Measurements from ENCODE around the gene FRMD8. TPM values are rescaled to one million over a fixed set of nuclear protein-coding genes. Genes with fewer than 3 reads are reported as not detected.

Gene FRMD8
- total and polyA plus RNA-seq, 8 donors, result 15.0 to 28.9 (median 17.3) TPM

DNA sequence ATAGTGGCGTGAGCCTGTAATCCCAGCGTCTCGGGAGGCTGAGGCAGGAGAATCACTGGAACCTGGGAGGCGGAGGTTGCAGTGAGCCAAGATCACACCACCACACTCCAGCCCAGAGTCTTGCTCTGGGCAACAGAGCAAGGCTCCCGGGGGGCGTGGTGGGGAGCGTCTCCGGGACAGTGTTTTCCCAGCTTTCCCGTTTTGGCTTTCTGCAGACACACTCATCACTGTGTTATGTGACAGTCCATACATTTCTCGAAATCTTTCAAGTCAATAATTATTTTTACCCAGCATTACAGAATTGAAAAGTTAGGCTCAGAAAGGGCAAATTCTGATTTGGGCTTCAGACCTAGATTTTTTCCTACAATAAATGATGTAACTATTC, 67.9 kb downstream of the FRMD8 start:
- intact Hi-C loops (cut with DNase I), result no loop called here
- Histone ChIP-seq H3K9me3 (no peaks in the 10 kb centered on the region), H3K4me1 (peaks cover 0 to 3% (median 0%) of the 10 kb centered on the region in 3 donors), H3K36me3 (no peaks in the 10 kb centered on the region), H3K27ac (peak overlapping the region in 3 of 4 donors; percentile 10 to 45 (median 39)), H3K27me3 (no peaks in the 10 kb centered on the region), H3K4me3 (peak overlapping the region in 3 of 4 donors; percentile 8 to 43 (median 38))
- peak in 1 of 4 donors; percentile 4 for ATAC-seq
- FAIRE-seq, result no peak
- TF ChIP-seq, protein P1, sequence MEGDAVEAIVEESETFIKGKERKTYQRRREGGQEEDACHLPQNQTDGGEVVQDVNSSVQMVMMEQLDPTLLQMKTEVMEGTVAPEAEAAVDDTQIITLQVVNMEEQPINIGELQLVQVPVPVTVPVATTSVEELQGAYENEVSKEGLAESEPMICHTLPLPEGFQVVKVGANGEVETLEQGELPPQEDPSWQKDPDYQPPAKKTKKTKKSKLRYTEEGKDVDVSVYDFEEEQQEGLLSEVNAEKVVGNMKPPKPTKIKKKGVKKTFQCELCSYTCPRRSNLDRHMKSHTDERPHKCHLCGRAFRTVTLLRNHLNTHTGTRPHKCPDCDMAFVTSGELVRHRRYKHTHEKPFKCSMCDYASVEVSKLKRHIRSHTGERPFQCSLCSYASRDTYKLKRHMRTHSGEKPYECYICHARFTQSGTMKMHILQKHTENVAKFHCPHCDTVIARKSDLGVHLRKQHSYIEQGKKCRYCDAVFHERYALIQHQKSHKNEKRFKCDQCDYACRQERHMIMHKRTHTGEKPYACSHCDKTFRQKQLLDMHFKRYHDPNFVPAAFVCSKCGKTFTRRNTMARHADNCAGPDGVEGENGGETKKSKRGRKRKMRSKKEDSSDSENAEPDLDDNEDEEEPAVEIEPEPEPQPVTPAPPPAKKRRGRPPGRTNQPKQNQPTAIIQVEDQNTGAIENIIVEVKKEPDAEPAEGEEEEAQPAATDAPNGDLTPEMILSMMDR (IDR thresholded peaks at IDR 0.05), result no peak
- DNase-seq, result peak in 2 of 6 donors; percentile 17 to 42
- WGBS, 2 donors, result 73 to 75% methylated on average over 8 to 10 of the region's 10 CpGs

DNA sequence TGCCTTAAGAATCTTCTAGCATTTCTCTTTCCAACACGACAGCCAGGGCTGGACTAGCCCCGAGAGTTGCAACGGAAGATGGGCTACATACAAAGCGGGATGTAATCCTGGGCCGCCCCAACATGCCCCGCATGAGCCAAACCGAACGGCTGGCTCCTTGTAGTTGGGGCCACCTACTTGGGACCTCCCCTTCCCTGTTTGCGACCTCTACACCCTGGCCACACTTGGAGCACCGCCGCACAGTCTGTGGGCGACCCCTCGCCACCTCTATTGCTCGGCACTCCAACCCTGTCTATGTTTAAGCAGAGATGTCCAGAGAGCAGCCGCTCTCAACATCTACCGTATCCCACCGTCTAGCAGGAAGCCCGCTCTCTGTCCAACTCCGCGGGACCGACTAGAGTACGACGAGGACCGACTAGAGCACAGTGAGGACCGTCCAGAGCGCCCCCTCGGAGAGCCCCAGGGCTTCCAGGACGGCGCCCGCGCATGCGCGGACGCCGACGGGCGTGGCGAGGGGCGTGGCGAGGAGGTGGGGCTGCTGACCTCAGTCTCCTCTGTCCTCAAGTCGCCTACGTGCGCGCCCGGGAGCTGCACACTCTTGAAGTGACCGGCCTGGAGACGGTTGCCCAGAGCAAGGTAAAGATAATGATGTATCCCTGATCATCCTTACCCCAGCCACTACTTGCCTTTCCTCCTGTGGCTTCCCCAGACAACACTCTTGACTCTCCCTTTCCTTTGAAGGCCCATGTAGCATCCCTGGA, 68.4 kb downstream of the FRMD8 start:
- peak; percentile 91 to 98 (median 98) for ATAC-seq
- no peak for FAIRE-seq
- no peaks in the 10 kb centered on the region for H3K27me3 ChIP-seq
- intact Hi-C loops (cut with DNase I), result no loop called here
- H3K27ac ChIP-seq, result peak overlapping the region; percentile 6 to 45 (median 24)
- H3K4me1 ChIP-seq, result peaks cover 0 to 3% (median 0%) of the 10 kb centered on the region in 3 donors
- 4 to 7% methylated on average over 47 of the region's 47 CpGs for WGBS, 2 donors
- peak; percentile 84 to 95 (median 88) for DNase-seq
- peak overlapping the region in 3 of 4 donors; percentile 8 to 43 (median 38) for H3K4me3 ChIP-seq
- no peaks in the 10 kb centered on the region for H3K36me3 ChIP-seq
- TF ChIP-seq, protein P1 (IDR thresholded peaks at IDR 0.05), result no peak
- no peaks in the 10 kb centered on the region for H3K9me3 ChIP-seq

DNA sequence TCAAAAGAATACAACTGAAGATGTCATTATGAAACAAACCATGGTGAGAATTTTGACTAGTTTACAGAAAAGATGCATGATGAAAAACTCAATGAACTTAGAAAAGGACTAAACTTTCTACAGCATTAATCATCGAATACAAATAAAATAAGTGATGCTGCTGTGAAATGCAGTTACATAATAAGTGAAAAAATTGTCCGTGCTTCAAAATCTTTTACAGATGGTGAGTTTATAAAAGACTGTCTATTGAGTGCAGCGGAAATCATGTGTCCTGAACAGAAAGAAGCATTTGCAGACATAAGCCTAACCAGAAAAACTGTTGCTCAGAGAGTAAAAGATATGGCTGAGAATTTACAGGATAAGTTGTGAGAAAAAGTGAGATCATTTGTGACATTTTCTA, 70.0 kb downstream of the FRMD8 start:
- no peak for FAIRE-seq
- intact Hi-C loops (cut with DNase I), result no loop called here
- 91 to 97% methylated on average over 3 of the region's 3 CpGs for WGBS, 2 donors
- ATAC-seq, result no peak
- DNase-seq, result no peak
- TF ChIP-seq, protein P1 (IDR thresholded peaks at IDR 0.05), result no peak
- Histone ChIP-seq H3K27ac (no peak overlapping the region), H3K4me3 (no peak overlapping the region), H3K4me1 (peaks cover 0 to 3% (median 0%) of the 10 kb centered on the region in 3 donors), H3K9me3 (no peaks in the 10 kb centered on the region), H3K27me3 (no peaks in the 10 kb centered on the region), H3K36me3 (no peaks in the 10 kb centered on the region)

- WGBS, 2 donors, result 91 to 97% methylated on average over 7 of the region's 7 CpGs
- no peak overlapping the region for H3K4me3 ChIP-seq
- H3K4me1 ChIP-seq, result peaks cover 0 to under 1% (median 0%) of the 10 kb centered on the region in 3 donors
- no peaks in the 10 kb centered on the region for H3K36me3 ChIP-seq
- TF ChIP-seq, protein P1 (IDR thresholded peaks at IDR 0.05), result no peak
- intact Hi-C loops (cut with DNase I), result no loop called here
- no peak overlapping the region for H3K27ac ChIP-seq
- FAIRE-seq, result no peak
- no peaks in the 10 kb centered on the region for H3K27me3 ChIP-seq
- ATAC-seq, result no peak
- H3K9me3 ChIP-seq, result no peaks in the 10 kb centered on the region
- no peak for DNase-seq
Observed at GRCh38 chr11:65459552-65459951, 73.1 kb downstream of the FRMD8 start.

Other genes starting within 250 kb of the FRMD8 start
- gene SPDYC, start 216.4 kb upstream of the FRMD8 start, total RNA-seq, result not detected
- under 1 TPM in 1 of 2 donors, not detected in 1; 0.14 TPM for gene SPDYC, start 216.4 kb upstream of the FRMD8 start, polyA plus RNA-seq
- 100 to 1,000 TPM; 103 to 139 (median 107) TPM for gene CAPN1, start 204.7 kb upstream of the FRMD8 start, total RNA-seq
- gene CAPN1, start 204.7 kb upstream of the FRMD8 start, polyA plus RNA-seq, result 100 to 1,000 TPM; 111 to 144 TPM
- 1 to 10 TPM; 3.1 to 6.4 (median 4.6) TPM for gene POLA2, start 124.7 kb upstream of the FRMD8 start, total RNA-seq
- gene POLA2, start 124.7 kb upstream of the FRMD8 start, polyA plus RNA-seq, result 1 to 10 TPM; 6.8 to 7.5 TPM
- gene CDC42EP2, start 71.8 kb upstream of the FRMD8 start, total RNA-seq, result 1 to 10 TPM; 2.4 to 7.9 (median 2.7) TPM
- gene CDC42EP2, start 71.8 kb upstream of the FRMD8 start, polyA plus RNA-seq, result 1 to 10 TPM; 4.8 to 6.8 TPM
- 10 to 100 TPM; 16.6 to 28.0 (median 21.5) TPM for gene DPF2, start 52.8 kb upstream of the FRMD8 start, total RNA-seq
- 10 to 100 TPM; 11.7 to 19.6 TPM for gene DPF2, start 52.8 kb upstream of the FRMD8 start, polyA plus RNA-seq
- gene TIGD3, start 31.9 kb upstream of the FRMD8 start, total RNA-seq, result under 1 TPM in 4 of 6 donors, not detected in 2; 0.06 to 0.16 (median 0.13) TPM
- under 1 TPM; 0.15 to 0.68 TPM for gene TIGD3, start 31.9 kb upstream of the FRMD8 start, polyA plus RNA-seq
- 10 to 100 TPM; 16.2 to 53.4 (median 26.3) TPM for gene SLC25A45, start 4.0 kb upstream of the FRMD8 start, total RNA-seq
- gene SLC25A45, start 4.0 kb upstream of the FRMD8 start, polyA plus RNA-seq, result 10 to 100 TPM; 38.0 to 58.2 TPM
- 1,000 to 10,000 TPM in 1 of 6 donors, 100 to 1,000 TPM in 5; 295 to 1,475 (median 528) TPM for gene NEAT1, start 36.2 kb downstream of the FRMD8 start, total RNA-seq
- gene NEAT1, start 36.2 kb downstream of the FRMD8 start, polyA plus RNA-seq, result 1,000 to 10,000 TPM; 1,390 to 2,770 TPM
- gene MALAT1, start 112.4 kb downstream of the FRMD8 start, total RNA-seq, result 1,000 to 10,000 TPM; 2,360 to 5,615 (median 3,481) TPM
- gene MALAT1, start 112.4 kb downstream of the FRMD8 start, polyA plus RNA-seq, result 1,000 to 10,000 TPM in 1 of 2 donors, 100 to 1,000 TPM in 1; 251 to 2,313 TPM
- 10 to 100 TPM; 40.1 to 49.4 (median 41.2) TPM for gene SCYL1, start 138.4 kb downstream of the FRMD8 start, total RNA-seq
- 10 to 100 TPM; 68.9 to 83.9 TPM for gene SCYL1, start 138.4 kb downstream of the FRMD8 start, polyA plus RNA-seq
- gene LTBP3, start 171.7 kb downstream of the FRMD8 start, total RNA-seq, result 100 to 1,000 TPM in 1 of 6 donors, 10 to 100 TPM in 5; 44.7 to 119 (median 63.4) TPM
- gene LTBP3, start 171.7 kb downstream of the FRMD8 start, polyA plus RNA-seq, result 100 to 1,000 TPM; 118 to 151 TPM
- 10 to 100 TPM; 17.8 to 29.1 (median 20.1) TPM for gene ZNRD2, start 183.8 kb downstream of the FRMD8 start, total RNA-seq
- 10 to 100 TPM; 32.5 to 34.8 TPM for gene ZNRD2, start 183.8 kb downstream of the FRMD8 start, polyA plus RNA-seq
- 10 to 100 TPM; 22.7 to 45.9 (median 28.6) TPM for gene FAM89B, start 185.9 kb downstream of the FRMD8 start, total RNA-seq
- gene FAM89B, start 185.9 kb downstream of the FRMD8 start, polyA plus RNA-seq, result 10 to 100 TPM; 37.3 to 49.1 TPM
- 10 to 100 TPM in 4 of 6 donors, 1 to 10 TPM in 2; 6.5 to 26.2 (median 11.2) TPM for gene EHBP1L1, start 189.4 kb downstream of the FRMD8 start, total RNA-seq
- gene EHBP1L1, start 189.4 kb downstream of the FRMD8 start, polyA plus RNA-seq, result 10 to 100 TPM; 25.0 to 34.2 TPM
- under 1 TPM in 3 of 6 donors, not detected in 3; 0.19 to 0.84 (median 0.28) TPM for gene KCNK7, start 209.2 kb downstream of the FRMD8 start, total RNA-seq
- 1 to 10 TPM in 1 of 2 donors, under 1 TPM in 1; 0.91 to 1.6 TPM for gene KCNK7, start 209.2 kb downstream of the FRMD8 start, polyA plus RNA-seq
- 10 to 100 TPM; 23.2 to 40.6 (median 26.7) TPM for gene MAP3K11, start 227.6 kb downstream of the FRMD8 start, total RNA-seq
- 10 to 100 TPM; 75.5 to 84.7 TPM for gene MAP3K11, start 227.6 kb downstream of the FRMD8 start, polyA plus RNA-seq
- 10 to 100 TPM; 13.5 to 21.5 (median 17.3) TPM for gene PCNX3, start 229.1 kb downstream of the FRMD8 start, total RNA-seq
- 10 to 100 TPM; 21.7 to 26.3 TPM for gene PCNX3, start 229.1 kb downstream of the FRMD8 start, polyA plus RNA-seq

Data from pancreas (tissue), 10 donors.